HG02623 (cell line): ENCODE data around the gene SLC2A13.
"Not testable (repeated sequence)": the region's sequence is repeated elsewhere in the genome, so short reads cannot be mapped to it uniquely, and the experiment has no call there.

Experiments
- ATAC-seq: cut with Tn5 transposase; IDR thresholded peaks from one replicate; pipeline ENCODE4 v1.9.1; 2021; ENCODE audit warnings: moderate library complexity; ENCODE audit not compliant: unreplicated experiment

Gene SLC2A13

DNA sequence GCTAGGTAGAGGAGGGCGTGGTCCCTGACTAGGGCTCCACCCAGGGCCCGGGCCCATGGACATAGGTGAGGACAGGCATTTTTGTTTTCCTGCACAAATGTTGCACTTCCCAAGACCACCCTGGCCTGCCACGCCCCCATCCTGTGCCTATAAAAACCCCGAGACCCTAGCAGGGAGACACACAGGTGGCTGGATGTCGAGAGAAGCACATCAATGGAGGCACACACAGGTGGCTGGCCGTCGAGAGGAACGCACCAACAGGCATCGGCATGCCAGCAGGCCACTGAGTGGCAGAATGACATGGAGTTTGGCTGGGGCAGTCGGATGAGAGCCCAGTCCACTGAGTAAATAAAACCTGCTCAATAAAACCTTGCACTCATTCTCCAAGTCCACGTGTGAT is 328.4 kb downstream of the SLC2A13 start:
- no peak for ATAC-seq

DNA sequence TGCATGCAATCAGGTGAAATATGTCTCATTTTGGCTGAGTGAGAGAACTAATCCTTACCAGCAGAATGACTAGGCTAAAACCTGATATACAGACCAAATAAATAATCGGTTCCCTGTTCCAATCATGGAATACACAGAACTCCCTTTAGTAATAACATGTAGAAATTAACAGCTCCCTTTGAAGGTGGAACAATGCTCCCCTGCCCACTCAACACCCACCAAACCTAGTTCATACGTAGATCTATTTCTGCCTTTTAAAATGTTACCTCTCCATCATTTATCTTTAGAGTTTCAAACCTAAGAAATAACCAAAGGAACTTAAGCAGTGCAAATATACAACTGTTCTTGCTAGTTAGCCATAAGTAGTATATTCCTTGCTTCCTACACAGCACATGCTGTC is 332.6 kb downstream of the SLC2A13 start:
- ATAC-seq: no peak

DNA sequence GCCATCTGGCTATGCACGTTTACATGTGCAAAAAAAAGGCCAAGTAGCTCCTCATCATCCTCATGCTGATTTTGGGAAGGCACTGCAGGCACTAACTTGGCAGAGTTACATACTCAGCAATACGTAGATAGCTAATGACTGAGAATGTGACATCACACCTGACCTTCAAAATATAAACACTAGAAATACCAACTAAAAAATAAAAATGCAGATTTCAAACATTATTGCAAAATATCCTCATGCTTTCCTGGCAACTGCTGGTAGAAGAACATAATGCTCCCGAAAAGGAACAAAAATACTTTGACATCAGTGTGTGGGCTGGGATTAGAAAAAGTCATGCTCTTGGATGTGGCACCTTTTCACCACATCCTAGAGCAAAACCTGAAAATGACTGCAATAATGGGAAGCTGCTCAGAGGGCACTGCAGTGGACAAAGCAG is 333.0 kb downstream of the SLC2A13 start:
- no peak for ATAC-seq

DNA sequence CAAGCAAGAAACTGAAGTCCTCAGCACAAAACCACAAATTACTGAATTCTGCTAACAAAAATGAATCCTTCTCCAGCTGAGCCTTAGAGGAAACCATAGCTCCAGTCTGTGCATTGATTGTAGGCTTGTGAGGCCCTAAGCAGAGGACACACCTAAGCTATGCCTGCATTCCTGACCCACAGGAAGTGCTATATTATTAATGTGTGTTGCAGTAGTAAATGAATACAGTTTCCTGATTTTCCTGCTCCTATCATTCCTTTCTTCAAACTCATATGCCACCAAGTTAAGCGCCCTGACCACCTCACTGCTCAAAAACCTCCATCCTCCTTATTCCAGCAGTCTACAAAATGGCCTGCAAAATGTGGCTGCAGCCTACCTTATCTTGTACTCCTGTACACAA is 334.4 kb downstream of the SLC2A13 start:
- ATAC-seq: no peak

DNA sequence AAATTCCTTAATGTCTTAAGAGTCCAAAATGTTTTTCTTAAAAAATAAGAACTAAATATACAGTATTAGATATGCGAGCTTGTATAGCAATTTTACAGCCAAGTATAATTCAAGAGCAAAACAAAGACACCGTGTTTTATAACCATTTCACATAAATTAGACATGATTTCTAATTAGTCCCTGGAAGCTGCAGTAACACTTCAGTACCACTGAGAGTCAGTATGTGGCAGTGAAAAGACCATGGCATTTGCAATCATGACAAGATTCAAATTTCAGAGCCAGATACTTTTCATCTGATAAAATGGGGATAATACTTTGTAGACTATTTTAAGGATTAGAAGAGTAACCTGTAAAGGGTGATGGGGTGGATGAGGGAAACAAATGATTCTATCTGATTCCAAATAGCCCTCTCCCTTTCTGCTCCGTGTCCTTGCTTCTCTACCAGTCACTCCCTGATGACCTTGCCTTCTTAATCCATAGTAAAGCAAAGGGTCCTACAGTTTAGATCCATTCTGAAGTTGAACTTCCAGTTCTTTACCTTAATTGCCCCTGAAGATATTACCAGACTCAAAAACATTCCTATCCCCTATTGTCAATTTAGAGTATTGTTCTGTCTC is 340.8 kb downstream of the SLC2A13 start:
- ATAC-seq: peak; percentile 68

DNA sequence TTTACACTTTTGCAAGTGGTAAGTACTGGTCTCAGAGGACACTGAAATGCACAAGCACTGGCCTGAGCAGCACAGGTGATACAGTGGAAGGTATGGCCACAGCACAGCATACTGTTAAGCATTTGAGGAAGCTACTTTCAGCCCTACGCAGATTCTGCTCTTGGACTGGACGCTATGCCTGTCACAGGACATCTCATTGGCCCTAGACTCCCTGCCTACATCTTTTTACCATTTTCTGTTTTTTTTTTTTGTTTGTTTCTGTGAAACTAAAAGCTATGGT is 342.1 kb downstream of the SLC2A13 start:
- ATAC-seq: no peak

DNA sequence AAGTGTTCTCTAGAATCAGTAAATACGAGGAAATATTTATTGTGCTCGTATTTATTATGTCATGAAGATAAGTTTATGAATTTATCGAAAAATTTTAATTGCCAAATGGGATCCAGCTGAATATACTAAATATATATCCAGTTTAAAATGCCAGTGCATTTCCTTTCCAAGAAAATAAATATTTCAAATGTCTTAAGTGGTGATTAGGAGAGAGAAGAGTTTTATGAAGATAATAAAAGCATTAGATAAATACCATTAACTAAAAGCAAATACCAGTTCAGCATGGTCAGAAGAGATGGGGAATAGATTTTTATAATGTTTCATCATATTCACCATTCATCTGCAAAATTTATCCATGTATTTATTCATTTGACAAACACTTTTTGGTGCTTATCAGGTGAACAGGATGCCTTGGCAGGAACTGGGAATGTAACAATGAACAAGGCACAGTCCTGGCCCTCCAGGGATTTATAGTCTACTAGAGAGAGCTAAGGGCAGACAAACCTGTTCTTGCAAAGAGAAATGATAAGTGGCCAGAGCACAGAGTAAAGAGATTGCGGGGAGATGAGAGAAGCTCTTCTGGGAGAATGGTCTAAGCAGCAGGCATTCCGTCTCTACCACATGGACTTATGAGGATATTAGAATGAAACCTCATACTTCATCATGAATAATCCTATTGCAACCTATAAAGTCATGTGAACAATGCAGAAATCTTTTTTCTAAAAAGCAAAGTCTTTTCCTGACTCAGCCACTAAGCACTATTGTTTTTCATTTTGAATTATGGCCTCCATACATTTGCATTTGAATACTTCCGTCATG is 342.6 kb downstream of the SLC2A13 start:
- no peak for ATAC-seq

DNA sequence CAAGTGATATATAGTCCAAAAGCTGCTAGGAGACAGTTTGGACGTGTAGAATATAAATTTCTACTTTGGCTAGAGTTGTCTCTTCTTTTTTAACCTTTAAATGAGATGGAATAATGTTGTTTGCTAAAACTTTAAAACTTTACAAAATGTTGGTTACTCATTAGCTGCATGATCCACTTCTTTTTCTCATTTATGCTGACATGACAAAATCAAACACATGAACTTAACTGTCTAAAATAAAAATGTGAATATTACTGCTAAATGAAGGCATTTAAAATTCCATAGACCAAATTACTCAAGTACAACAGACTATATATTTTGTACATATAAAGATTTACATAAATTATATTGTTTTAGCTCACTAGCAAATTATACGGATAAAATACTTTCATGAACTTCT is 350.4 kb downstream of the SLC2A13 start:
- no peak for ATAC-seq

DNA sequence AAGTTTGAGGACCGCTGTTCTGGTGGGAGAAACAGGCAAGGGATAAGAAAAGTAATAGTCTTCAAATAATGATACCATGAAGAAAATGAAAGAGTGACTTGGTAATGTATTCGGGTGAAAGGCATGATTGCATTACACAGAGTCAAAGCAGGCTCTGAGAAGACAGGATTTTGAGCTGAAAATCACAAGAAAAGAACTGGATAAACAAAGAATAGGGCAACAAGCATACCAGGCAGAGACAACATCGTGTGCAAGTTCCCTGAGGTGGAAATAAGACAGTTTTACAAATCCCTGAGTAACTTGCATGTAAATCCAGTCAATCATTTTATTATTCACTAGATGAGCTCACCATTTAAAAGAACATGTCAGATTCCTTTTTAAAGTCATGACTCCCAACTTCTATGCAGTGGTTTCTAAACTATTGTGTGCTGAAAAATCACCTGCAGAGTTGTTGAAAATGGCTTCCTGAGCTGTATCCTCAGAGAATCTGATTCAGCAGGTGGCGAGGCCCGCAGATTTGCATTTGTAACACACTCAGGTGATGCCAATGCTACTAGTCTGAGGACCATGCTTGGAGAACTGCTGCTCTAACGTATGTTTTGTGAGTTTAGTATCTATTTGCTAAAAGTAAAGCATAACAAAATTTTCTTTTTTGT is 353.3 kb downstream of the SLC2A13 start:
- no peak for ATAC-seq

DNA sequence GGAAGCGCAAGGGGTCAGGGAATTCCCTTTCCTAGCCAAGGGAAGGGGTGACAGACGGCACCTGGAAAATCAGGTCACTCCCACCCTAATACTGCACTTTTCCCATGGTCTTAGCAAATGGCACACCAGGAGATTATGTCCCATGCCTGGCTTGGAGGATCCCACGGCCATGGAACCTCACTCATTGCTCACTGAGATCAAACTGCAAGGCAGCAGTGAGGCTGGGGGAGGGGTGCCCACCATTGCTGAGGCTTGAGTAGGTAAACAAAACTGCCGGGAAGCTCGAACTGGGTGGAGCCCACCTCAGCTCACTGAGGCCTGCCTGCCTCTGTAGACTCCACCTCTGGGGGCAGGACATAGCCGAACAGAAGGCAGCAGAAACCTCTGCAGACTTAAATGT is 359.7 kb downstream of the SLC2A13 start:
- not testable (repeated sequence) for ATAC-seq

DNA sequence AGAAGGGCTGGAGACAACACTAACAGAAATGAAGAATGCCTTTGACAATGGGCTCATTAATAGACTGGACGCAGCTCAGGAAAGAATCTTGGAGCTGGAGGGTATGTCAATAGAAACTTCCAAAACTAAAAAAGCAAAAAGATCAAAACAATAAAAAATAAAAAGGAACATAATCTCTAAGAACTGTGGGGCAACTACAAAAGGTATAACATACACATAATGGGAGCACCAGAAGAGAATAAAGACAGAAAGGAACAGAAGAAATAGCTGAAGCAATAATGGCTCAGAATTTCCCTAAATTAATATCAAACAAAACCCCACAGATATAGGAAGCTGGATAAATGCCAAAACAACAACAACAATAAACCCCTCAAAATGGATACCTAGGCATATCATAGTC is 362.2 kb downstream of the SLC2A13 start:
- ATAC-seq: no peak

DNA sequence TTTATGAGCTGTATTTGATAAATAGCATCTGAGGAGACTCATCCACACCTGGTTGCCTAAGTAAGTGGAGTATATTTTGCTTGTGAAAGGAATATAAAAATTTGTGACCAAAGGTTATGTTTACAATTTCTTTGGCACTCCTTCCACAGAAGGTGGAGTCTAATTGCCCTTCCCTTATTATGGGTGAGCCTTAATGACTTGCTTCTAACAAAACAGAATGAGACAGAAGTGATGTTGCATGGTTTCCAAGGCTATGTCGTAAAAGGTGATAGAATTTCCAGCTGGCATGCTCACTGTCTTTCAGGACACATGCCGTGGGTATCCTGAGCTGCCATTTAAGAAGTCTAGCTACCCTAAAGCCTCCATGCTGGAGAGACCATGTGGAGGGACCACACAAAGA is 369.5 kb downstream of the SLC2A13 start:
- ATAC-seq: no peak

DNA sequence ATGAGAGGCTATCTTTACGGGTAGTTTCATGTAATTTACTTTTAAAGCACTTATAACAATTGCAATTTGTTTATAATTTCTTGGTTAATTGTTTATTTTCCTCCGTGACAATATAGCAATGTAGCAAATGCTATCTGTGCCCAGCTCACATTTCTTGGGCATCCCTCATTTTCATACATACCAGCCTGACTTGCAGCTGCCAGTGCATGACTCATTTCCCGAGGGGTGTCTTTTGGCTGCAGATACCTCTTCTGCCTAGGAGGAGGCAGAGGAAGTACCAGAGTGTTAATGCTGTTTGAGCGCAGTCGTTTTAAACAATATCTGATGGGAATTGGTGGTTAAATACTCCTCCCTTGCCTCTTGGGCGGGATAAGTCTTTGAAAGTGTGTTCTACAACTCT is 382.1 kb downstream of the SLC2A13 start:
- no peak for ATAC-seq

DNA sequence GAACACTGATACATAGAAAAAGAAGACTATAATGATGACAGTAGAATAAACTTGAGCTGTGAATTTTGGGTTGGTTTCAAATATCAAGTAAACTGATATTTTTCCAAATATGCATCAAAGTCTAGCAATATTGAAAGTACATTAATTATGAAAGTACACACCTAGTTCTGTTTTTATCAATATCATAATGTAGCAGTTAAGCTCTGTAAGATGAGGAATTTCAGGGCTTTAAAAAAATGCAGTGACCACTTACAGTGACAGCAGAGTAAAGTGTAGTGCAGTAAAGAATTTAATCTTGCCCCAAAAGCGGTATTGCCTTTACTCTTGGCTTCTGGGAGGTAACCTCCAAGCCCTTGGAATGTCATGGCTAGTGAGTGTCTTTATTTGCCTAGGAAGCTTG is 383.4 kb downstream of the SLC2A13 start:
- no peak for ATAC-seq

DNA sequence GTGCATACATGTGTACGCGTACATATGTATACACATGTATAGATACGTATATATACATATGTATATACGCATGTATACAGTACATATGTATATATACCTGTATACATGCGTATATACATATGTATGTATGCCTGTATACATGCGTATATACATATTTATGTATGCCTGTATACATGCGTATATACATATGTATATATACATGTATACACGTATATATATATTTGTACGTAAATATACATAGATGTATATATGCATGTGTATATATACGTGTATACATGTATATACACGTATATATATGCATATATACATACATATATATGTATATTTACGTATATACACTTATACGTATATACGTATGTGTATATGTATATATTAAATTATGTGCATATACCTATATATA is 392.3 kb downstream of the SLC2A13 start:
- ATAC-seq: no peak

DNA sequence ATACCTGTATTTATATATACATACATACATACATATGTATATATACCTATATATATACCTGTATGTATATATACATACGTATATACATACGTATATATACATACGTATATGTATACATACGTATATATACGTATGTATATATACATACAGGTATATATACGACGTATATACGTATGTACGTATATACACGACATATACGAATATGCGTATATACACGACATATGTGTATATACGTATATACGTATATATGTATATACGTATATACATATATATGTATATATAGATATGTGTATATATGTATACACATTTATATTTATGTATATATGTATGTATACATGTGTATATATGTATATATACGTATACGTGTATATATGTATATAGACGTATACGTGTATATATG is 393.5 kb downstream of the SLC2A13 start:
- no peak for ATAC-seq
